LoVo (cell line): ENCODE data around the gene PACSIN2.
"Not testable (repeated sequence)": the region's sequence is repeated elsewhere in the genome, so short reads cannot be mapped to it uniquely, and the experiment has no call there.

Experiments
- DNase-seq: peaks from one replicate; pipeline ENCODE4 v3.0.0-alpha.2; 2016; ENCODE audit warnings: low spot score

Gene PACSIN2

DNA sequence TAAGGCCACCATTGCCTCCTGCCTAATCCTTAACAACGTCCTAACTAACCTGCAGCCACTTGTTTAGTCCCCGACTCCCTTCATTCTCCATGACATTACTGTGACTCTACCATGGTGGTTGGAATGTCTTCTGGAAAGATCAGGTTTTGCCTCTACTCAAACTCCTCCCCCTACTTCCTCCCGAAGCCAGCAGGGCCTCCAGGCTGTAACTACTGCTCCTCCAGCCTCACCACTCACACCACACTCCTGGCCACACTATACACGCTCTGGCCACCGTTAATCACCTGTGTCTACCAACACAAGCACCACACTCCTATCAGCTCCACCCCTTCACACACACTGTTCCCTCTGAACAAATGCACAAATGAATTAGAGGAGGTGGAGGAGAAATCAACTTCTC, 69.2 kb downstream of the PACSIN2 start:
- DNase-seq = no peak

DNA sequence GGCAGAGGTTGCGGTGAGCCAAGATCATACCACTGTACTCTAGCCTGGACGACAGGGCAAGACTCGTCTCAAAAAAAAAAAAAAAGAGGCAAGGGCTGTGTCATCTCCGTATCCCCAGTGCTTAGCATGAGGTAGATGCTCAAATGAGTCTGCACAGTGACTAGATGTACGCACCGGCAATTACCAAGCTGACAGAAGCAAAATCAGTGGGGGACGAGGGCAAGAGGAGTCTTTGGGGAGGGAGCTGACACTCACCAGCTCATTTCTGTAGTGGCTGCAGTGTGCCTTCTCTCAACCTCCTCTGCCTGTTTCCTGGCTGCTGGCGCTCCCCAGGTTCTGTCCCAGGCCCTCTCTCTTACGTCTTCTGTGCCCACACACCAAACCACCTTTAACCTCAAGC, 69.9 kb downstream of the PACSIN2 start:
- DNase-seq = no peak

DNA sequence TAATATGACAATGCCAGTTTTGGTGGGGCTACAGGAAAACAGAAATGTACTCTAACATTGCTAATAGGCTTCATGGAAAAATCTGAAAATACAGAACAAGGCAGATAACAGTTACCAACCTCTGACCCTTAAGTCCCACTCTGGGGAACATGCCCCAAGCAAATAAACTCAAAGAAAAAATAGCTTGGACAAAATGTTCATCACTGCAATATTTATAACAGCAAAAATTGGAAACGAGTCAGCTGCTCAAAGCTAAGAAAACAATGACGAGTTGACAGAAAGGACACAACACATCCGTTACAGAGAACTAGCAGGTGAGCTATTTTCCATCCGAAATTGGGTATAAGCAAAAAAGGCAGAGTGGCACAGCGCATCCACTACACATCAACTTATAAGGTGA, 70.5 kb downstream of the PACSIN2 start:
- DNase-seq = no peak

GRCh38 chr22:42943981-42944380, 71.0 kb downstream of the PACSIN2 start:
- no peak for DNase-seq

DNA sequence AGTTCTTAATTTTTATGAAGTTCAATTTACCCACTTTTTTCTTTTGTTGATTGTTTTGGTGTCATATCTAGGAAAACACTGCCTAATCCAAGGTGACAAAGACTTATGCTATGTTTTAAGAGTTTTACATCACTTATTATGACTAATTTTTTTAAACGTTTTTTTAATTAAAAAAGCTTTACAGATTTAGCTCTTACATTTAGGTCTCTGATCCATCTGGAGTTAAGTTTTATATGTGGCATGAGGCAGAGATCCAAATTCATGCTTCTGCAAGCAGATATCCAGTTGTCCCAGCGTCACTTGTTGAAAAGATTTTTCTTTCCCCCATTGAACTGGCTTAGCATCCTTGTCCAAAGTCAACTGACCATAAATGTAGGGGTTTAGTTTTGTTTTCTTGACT, 72.6 kb downstream of the PACSIN2 start:
- no peak for DNase-seq

GRCh38 chr22:42939941-42940653, 74.9 kb downstream of the PACSIN2 start:
- DNase-seq = peak; percentile 90

DNA sequence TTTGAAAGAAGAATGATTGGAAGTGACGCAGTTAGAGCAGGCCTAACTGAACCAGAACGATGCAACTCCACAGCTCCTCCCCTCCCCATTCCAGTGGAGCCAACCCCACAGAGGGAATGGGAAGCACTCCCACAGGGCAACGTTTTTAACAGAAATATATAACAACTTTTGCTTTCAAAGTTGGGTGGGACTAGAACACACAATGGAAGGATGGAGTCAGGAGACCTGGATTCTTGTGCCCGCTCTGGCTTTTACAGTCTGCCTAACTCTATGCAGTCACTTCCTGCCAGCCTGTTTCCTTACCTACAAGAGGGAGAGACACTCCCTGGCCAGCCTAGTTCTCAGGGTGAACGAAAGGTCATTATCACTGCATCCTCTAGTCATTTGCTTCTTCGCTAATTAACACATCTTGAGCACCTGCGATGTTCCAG, 75.5 kb downstream of the PACSIN2 start:
- peak; percentile 50 for DNase-seq

DNA sequence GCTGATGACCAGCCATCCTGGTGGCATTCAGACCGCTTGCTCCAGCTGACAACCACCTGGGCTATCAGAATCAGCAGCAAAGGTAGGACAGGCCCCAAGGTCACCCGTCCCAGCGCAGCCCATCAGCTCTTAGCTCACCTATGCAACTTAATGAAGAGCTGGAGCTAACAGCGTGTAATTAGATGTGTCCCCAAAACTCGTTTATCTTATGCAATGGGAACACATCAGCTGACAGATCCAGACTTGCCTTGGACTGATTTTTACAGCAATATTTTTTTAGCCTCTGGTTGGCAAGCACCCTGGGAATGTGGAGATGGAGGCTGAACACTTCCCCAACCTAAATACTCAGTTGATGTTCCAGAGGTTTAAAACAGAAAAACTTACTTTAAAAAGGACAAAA, 76.0 kb downstream of the PACSIN2 start:
- no peak for DNase-seq

DNA sequence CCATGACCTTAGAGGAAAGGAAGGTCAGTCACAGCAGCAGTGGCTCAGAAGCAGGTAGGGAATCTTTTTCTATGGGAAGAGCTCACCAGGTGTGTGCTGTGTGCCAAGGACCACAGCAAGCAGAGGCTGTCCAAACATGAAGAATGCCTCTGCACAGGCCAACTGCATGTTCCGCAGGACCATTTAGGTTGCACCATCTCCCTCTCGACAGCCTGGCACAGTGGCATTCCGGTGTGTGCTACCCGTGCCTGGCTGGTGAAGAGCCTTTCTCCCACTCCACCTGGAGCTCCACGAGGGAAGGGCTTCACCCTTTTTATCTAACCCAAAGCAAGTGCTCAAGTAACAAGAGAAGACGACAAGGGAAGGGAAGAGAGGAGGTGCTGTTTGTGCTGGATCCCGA, 76.5 kb downstream of the PACSIN2 start:
- no peak for DNase-seq

- peak; percentile 81 for DNase-seq
Measured at GRCh38 chr22:42937164-42937843, 77.6 kb downstream of the PACSIN2 start.

DNA sequence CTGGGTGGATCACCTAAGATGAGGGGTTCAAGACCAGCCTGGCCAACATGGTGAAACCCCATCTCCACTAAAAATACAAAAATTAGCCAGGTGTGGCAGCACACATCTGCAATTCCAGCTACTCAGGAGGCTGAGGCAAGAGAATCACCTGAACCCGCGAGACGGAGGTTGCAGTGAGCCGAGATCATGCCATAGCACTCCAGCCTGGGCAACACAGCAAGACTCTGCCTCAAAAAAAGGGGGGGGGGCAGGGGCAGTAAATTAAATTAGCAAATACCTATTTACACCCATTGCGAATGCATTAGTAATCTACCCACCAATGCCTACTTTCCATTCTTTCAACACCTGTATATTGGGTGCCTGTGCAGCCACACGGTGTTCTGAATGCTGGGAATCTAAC, 78.3 kb downstream of the PACSIN2 start:
- DNase-seq = not testable (repeated sequence)

DNA sequence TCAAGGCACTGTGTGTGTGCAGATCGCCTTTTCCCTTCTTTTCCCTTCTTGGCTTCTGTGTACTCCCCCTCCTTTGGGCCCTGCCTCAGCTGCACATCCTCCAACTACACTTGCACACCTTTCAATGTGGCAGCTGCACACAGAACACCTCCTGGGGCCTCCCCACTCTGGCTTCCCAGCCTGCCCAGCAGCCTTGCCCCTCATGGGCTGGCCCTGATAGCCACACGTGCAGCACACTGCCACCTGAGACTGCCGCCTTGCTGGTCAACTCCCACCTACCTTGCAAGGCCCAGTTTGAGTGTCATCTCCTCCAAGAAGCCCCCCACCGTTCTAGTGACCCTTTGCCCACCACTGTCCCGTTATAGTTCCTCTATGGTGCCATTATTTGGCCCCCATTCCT, 80.6 kb downstream of the PACSIN2 start:
- no peak for DNase-seq

GRCh38 chr22:42933485-42934091, 81.4 kb downstream of the PACSIN2 start:
- DNase-seq = no peak

DNA sequence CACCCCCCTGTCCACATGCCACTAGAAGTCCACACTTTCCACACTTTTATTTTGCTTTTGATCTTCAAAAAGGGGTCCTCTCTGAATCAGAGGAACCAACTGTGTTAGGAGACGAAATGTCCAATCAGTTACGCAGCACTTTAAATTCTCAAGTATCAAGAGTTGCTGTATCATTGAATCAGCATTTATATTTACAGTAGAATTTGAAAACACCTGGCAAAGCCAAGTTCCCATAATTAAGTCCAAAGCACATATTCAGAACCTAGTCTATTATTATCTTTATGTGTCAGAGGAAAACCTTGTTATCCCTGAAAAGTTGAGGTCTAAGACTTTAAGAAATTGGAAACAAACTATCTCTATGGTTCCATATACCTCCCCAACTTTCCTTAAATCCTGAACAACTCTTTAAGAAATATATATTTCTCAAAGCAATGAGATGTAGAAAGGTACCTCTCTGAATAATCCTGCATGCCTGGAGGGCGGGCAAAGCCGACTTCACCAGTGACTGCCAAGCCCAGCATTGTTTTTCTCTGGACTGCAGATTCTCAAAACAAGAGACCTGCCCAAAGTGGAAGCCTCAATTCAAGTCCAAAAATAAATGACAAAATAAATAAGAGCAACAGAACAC, 82.0 kb downstream of the PACSIN2 start:
- DNase-seq = no peak

- no peak for DNase-seq
Measured at GRCh38 chr22:42932197-42932519, 82.8 kb downstream of the PACSIN2 start.

DNA sequence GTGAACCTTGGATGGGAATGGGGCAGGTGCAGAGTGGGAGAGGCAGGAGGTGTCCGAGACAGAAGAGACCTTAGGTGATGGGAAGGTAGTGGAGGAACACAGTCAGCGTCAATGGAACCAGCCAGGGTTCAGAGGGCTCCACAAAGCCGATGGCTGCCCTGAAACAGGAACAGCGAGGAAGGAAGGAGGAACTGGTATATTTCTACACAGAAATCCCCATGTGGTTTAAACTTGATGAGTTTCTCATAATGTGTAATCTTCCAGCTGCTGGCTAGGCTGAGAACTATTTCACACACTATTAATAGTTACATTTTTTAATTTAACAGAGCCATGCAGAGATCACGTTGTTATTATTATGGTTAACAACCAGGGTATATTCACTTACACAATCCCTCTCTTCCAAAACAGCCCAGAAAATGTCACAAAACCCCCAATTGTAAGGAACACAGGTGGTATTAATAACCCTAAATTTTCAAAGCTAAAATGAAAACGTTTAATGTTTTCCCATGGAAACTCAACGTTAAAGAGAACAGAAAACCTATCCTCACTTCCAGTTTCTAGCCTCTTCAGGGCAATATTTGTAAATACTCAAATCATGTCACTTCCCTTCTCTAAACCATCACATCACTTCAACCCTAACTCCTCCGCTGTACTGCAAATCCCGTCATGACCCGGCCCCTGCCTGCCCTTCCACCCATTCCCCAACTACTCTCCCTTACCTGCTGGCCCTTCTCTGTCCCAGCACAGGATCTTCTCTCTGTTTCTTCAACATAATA, 83.3 kb downstream of the PACSIN2 start:
- no peak for DNase-seq

- no peak for DNase-seq
Measured at GRCh38 chr22:42930810-42931420, 84.0 kb downstream of the PACSIN2 start.

DNA sequence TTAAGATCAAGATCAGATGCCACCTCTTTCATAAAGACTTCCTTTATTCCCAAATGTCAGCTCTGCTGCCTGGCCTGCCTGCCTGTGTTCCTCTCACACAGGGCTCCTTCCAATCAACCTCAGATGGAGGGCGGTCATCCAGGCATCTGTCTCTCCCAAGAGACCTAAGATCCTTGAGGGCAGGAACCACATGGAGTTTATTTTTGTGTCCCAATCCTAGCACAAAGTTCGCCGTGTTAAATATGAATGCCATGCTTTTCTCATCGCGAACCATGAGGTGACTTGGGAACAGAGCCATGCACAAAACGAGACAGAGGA, 85.2 kb downstream of the PACSIN2 start:
- no peak for DNase-seq

- DNase-seq = no peak
Measured at GRCh38 chr22:42928969-42929837, 85.7 kb downstream of the PACSIN2 start.

DNA sequence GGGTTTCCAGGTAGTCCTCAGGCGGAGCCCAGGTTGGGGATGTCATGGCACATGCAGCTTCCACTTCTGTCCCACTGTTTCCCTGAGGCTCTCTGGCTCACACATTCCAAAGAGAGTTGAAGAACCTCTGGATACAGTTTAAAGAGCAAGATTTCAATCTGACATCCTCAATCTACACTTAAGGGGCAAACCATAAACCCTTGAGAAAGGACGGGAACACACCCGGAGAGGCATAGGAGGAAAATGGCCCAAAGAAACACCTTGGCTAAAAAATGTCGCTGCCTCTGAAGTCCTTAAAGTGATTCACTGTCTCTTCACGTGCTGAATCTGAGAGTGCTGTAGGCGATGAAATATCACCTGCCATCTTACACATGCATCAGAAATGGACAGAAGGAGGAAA, 87.0 kb downstream of the PACSIN2 start:
- DNase-seq = no peak

- no peak for DNase-seq
Measured at GRCh38 chr22:42926768-42927167, 88.2 kb downstream of the PACSIN2 start.
